Measurements from ENCODE around the gene ZC3H4.

Gene ZC3H4

GRCh38 chr19:47111682-47112165, 1.9 kb downstream of the ZC3H4 start:
- no peak for DNase-seq (ENCODE audit: low read depth, low spot score)
- no peak for TF ChIP-seq CTCF (IDR thresholded peaks at IDR 0.05; ENCODE audit: insufficient read depth, low read length, missing control alignments)
- POLR2A ChIA-PET: interaction anchor here (0.7 kb wide), 1 partner anchor 21 kb away, joined by 3 read pairs; no protein-coding TSS in a partner anchor
- peak overlapping the region; percentile 84 for H3K4me3 ChIP-seq (ENCODE audit: low read depth, low read length)
- CTCF ChIA-PET: interaction anchor here (1.1 kb wide), 1 partner anchor 99 kb away, joined by 3 read pairs; no protein-coding TSS in a partner anchor

- ChIA-PET CTCF (interaction anchor here (1.1 kb wide), 1 partner anchor 98 kb away, joined by 3 read pairs; no protein-coding TSS in a partner anchor), POLR2A (no interaction called here)
- TF ChIP-seq CTCF (IDR thresholded peaks at IDR 0.05; ENCODE audit: insufficient read depth, low read length, missing control alignments): no peak
- DNase-seq (ENCODE audit: low read depth, low spot score): no peak
- H3K4me3 ChIP-seq (ENCODE audit: low read depth, low read length): peak overlapping the region; percentile 84
Measured at GRCh38 chr19:47111006-47111621, 2.5 kb downstream of the ZC3H4 start.

GRCh38 chr19:47110521-47111005, 3.0 kb downstream of the ZC3H4 start:
- CTCF ChIA-PET: interaction anchor here (1.1 to 4.8 kb wide), 2 partner anchors 31 to 97 kb away, joined by 3 to 19 read pairs; no protein-coding TSS in a partner anchor
- H3K4me3 ChIP-seq (ENCODE audit: low read depth, low read length): peak overlapping the region; percentile 84
- TF ChIP-seq CTCF (IDR thresholded peaks at IDR 0.05; ENCODE audit: insufficient read depth, low read length, missing control alignments): no peak
- POLR2A ChIA-PET: no interaction called here
- DNase-seq (ENCODE audit: low read depth, low spot score): no peak

- ChIA-PET POLR2A (no interaction called here), CTCF (interaction anchor here (1.5 to 4.8 kb wide), 2 partner anchors 22 to 30 kb away, joined by 3 to 19 read pairs; no protein-coding TSS in a partner anchor)
- H3K4me3 ChIP-seq (ENCODE audit: low read depth, low read length): peak overlapping the region; percentile 84
- DNase-seq (ENCODE audit: low read depth, low spot score): no peak
- no peak for TF ChIP-seq CTCF (IDR thresholded peaks at IDR 0.05; ENCODE audit: insufficient read depth, low read length, missing control alignments)
Measured at GRCh38 chr19:47109541-47110375, 3.8 kb downstream of the ZC3H4 start.

GRCh38 chr19:47109177-47109540, 4.4 kb downstream of the ZC3H4 start:
- CTCF ChIA-PET: interaction anchor here (1.2 to 4.8 kb wide), 3 partner anchors 23 to 74 kb away, joined by 3 to 19 read pairs (median 3); no protein-coding TSS in a partner anchor
- H3K4me3 ChIP-seq (ENCODE audit: low read depth, low read length): peak overlapping the region; percentile 84
- POLR2A ChIA-PET: no interaction called here
- TF ChIP-seq CTCF (IDR thresholded peaks at IDR 0.05; ENCODE audit: insufficient read depth, low read length, missing control alignments): no peak
- DNase-seq (ENCODE audit: low read depth, low spot score): no peak

All from AG04449 (cell line).